Measurements from ENCODE around the gene RAMP1. TPM values are rescaled to one million over a fixed set of nuclear protein-coding genes. Genes with fewer than 3 reads are reported as not detected.
"Not testable (repeated sequence)": the region's sequence is repeated elsewhere in the genome, so short reads cannot be mapped to it uniquely, and the experiment has no call there.

The RAMP1 gene
- not detected for polyA plus RNA-seq

DNA sequence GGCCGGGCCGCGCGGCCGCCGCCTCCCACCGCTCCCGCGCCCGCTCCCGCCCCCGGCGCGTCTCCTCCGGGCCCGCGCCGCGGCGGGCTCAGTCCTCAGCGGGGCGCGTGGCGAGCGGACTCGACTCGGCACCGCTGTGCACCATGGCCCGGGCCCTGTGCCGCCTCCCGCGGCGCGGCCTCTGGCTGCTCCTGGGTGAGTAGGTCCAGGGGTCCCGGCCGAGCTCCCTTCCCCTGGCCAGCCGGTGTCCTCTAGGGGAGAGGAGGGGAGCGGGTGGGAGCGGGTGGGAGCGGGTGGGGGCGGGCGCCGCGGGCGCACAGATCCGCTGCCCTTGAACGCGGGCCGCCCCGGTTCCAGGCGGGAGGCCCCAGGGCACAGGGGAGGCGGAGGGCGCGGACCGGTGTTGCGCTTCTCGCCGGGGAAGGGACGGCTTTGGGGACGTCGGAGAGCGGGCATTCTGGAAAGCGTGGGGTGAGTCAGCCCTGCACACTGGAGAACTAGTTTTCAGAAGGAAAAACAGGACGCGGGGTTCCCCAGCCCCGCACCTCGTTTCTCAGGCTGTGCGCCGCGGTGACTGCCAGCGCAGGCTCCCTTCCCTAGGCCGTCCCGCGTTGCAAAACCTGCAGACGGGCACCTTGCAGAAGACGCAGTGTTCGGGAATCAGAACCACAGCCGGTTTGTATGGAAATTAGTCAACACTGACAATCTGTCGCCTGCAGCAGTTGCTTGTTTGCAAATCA is at the start of gene RAMP1:
TSS of gene RAMP1 (plus strand) at position 91 of the 740 bp plus-strand sequence. CDS start at position 144, 53 bp downstream.
- Mint-ChIP-seq H3K9me3 (no peaks in the 10 kb centered on the region), H3K36me3 (peaks cover 2% of the 10 kb centered on the region), H3K4me1 (peaks cover 0 to 2% (median 1%) of the 10 kb centered on the region in 3 donors), H3K4me3 (peak within 1 kb of the TSS in 2 of 4 donors; percentile 17 to 81), H3K27ac (peak within 1 kb of the TSS in 1 of 3 donors; percentile 20), H3K27me3 (peaks cover 36% of the 10 kb centered on the region)

DNA sequence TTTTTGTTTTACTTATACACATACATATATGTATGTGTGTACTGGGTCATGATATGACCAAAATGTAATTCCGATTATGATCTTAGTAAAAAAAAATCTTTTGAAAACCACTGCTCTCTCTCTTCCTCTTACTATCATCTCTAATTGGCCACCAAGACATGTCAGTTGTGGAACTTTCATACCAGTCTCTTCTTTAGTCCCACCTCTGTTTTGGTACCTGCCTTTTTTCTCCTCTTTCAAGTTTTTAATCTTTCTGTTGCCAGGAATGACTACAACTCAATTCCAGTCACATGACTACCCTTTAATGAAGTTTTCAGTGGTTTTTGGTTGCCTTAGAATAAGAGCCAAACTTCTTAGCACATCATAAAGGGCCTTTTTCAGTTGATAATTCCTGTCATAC is 43.8 kb upstream of the RAMP1 start:
- Mint-ChIP-seq H3K4me3 (no peak overlapping the region), H3K27ac (no peak overlapping the region), H3K4me1 (peaks cover 0 to 9% (median 7%) of the 10 kb centered on the region in 3 donors), H3K9me3 (peaks cover 0 to 2% (median 0%) of the 10 kb centered on the region in 3 donors), H3K36me3 (no peaks in the 10 kb centered on the region), H3K27me3 (peaks cover 1% of the 10 kb centered on the region)

DNA sequence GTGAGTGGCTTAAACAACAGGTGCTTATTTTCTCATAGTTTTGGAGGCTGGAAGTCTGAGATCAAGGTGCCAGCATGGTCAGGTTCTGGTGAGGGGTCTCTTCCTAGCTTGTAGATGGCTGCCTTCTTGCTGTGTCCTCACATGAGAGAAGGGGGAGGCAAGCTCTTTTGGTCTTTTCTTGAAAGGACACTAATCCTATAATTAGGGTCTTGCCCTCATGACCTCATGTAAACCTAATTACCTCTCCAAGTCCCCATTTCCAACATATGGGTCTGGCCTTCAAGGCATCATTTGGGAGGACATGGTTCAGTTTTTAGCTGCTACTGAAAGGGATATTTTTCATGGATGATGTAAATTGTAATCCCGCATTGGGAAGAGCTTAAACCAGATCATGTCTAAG is 42.9 kb upstream of the RAMP1 start:
- no peaks in the 10 kb centered on the region for H3K36me3 Mint-ChIP-seq
- H3K4me1 Mint-ChIP-seq: peaks cover 0 to 9% (median 7%) of the 10 kb centered on the region in 3 donors
- H3K9me3 Mint-ChIP-seq: peaks cover 0 to 2% (median 0%) of the 10 kb centered on the region in 3 donors
- no peak overlapping the region for H3K4me3 Mint-ChIP-seq
- peaks cover 1% of the 10 kb centered on the region for H3K27me3 Mint-ChIP-seq
- no peak overlapping the region for H3K27ac Mint-ChIP-seq

DNA sequence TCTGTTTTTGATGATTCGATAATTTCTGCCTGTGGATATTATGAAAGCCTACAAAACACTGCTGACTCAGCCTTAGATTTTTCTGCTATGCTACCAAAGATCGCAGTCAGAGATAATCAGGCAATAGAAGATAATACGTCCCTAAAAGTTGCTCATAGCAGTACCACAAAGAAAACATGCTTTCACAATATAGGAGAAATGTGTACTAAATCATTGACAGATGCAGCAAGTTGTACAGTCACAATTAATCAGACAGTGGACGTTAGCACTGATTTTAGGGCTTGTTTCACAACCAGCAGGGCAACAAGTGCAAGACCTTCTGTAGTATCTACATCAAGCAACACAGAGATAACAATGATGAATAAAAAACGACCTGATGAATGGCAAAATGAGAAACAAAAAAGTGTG is 41.4 kb upstream of the RAMP1 start:
- Mint-ChIP-seq H3K4me3 (no peak overlapping the region), H3K4me1 (peaks cover 0 to 9% (median 7%) of the 10 kb centered on the region in 3 donors), H3K9me3 (no peaks in the 10 kb centered on the region), H3K36me3 (no peaks in the 10 kb centered on the region), H3K27ac (no peak overlapping the region), H3K27me3 (peaks cover 1% of the 10 kb centered on the region)

GRCh38 chr2:237819231-237819630 is 40.2 kb upstream of the RAMP1 start:
- no peak overlapping the region for H3K4me3 Mint-ChIP-seq

DNA sequence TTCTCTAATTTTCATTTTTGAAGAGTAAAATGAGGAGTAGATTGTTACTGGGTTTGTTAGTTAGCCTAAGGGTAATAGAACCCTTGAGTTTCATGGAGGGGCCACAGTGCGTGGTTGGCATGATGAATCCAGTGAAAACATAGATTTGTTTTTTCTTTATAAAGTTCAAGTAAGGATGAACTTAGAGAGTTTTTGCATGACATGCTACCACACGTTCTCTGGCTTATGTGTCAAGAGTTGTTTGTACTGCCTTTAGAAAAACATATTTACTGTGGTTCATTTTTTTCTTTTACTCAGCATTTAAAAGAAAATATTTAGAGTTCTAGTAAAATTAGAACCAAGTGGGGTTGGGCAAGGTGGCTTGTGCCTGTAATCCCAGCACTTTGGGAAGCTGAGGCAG is 39.0 kb upstream of the RAMP1 start:
- no peaks in the 10 kb centered on the region for H3K9me3 Mint-ChIP-seq
- H3K4me3 Mint-ChIP-seq: no peak overlapping the region
- H3K36me3 Mint-ChIP-seq: no peaks in the 10 kb centered on the region
- H3K4me1 Mint-ChIP-seq: peaks cover 0 to 9% (median 7%) of the 10 kb centered on the region in 3 donors
- no peak overlapping the region for H3K27ac Mint-ChIP-seq
- H3K27me3 Mint-ChIP-seq: no peaks in the 10 kb centered on the region

More at GRCh38 chr2:237819231-237819630, 40.2 kb upstream of the RAMP1 start:
- Mint-ChIP-seq H3K9me3 (no peaks in the 10 kb centered on the region), H3K36me3 (no peaks in the 10 kb centered on the region), H3K27ac (peak overlapping the region in 1 of 3 donors; percentile 6), H3K4me1 (peaks cover 0 to 9% (median 7%) of the 10 kb centered on the region in 3 donors), H3K27me3 (no peaks in the 10 kb centered on the region)

GRCh38 chr2:237823544-237823943 is 35.9 kb upstream of the RAMP1 start:
- no peak overlapping the region for H3K4me3 Mint-ChIP-seq
- H3K4me1 Mint-ChIP-seq: peaks cover 0 to 9% (median 5%) of the 10 kb centered on the region in 3 donors
- no peaks in the 10 kb centered on the region for H3K36me3 Mint-ChIP-seq
- H3K27ac Mint-ChIP-seq: no peak overlapping the region
- H3K27me3 Mint-ChIP-seq: no peaks in the 10 kb centered on the region
- H3K9me3 Mint-ChIP-seq: no peaks in the 10 kb centered on the region

GRCh38 chr2:237824085-237824484 is 35.3 kb upstream of the RAMP1 start:
- no peaks in the 10 kb centered on the region for H3K36me3 Mint-ChIP-seq
- H3K4me3 Mint-ChIP-seq: no peak overlapping the region
- no peaks in the 10 kb centered on the region for H3K9me3 Mint-ChIP-seq
- peaks cover 0 to 7% (median 5%) of the 10 kb centered on the region in 3 donors for H3K4me1 Mint-ChIP-seq
- no peaks in the 10 kb centered on the region for H3K27me3 Mint-ChIP-seq
- no peak overlapping the region for H3K27ac Mint-ChIP-seq

- Mint-ChIP-seq H3K27ac (no peak overlapping the region), H3K4me3 (no peak overlapping the region), H3K27me3 (no peaks in the 10 kb centered on the region), H3K4me1 (no peaks in the 10 kb centered on the region), H3K9me3 (no peaks in the 10 kb centered on the region), H3K36me3 (peaks cover 4% of the 10 kb centered on the region)
These were observed 31.9 kb upstream of the RAMP1 start for GRCh38 chr2:237827421-237827987.

GRCh38 chr2:237830522-237830921 is 28.9 kb upstream of the RAMP1 start:
- H3K36me3 Mint-ChIP-seq: peaks cover 6% of the 10 kb centered on the region
- H3K9me3 Mint-ChIP-seq: no peaks in the 10 kb centered on the region
- no peak overlapping the region for H3K27ac Mint-ChIP-seq
- H3K4me3 Mint-ChIP-seq: no peak overlapping the region
- H3K27me3 Mint-ChIP-seq: no peaks in the 10 kb centered on the region
- no peaks in the 10 kb centered on the region for H3K4me1 Mint-ChIP-seq

DNA sequence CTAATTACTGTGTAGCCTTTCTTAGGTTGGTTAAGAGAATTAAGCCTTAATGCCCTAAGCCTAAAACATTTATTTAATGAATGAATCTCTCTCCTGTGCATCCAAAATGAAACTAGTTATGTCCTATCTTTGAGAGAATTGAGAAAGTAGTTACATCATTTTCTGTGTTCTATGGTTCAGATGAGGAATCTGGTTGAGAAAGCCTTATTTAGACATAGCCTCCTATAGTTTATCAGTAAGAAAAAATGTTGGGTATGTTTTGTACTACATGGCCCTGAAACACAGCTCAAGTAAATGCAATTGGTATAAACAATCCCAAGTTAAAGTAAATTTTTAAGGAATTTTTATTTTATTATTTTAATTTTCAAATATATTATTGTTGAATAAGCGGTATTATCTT is 25.9 kb upstream of the RAMP1 start:
- Mint-ChIP-seq H3K9me3 (no peaks in the 10 kb centered on the region), H3K27me3 (no peaks in the 10 kb centered on the region), H3K27ac (no peak overlapping the region), H3K4me1 (no peaks in the 10 kb centered on the region), H3K4me3 (no peak overlapping the region), H3K36me3 (peaks cover 10% of the 10 kb centered on the region)

DNA sequence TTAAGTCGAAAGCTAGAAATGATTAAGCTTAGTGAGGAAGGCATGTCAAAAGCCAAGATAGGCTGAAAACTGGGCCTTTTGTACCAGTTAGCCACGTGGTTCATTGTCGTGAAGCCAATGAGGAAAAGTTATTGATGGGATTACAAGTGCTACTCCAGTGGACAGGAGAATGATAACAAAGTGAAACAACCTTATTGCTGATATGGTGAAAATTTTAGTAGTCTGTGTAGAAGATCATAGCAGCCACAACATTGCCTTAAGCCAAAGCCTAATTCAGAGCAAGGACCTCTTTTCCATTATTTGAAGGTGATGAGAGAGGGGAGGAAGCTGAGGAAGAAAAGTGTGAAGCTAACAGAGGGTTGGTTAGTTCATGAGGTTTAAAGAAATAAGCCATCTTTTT is 24.1 kb upstream of the RAMP1 start:
- H3K9me3 Mint-ChIP-seq: no peaks in the 10 kb centered on the region
- no peaks in the 10 kb centered on the region for H3K4me1 Mint-ChIP-seq
- H3K27ac Mint-ChIP-seq: no peak overlapping the region
- no peaks in the 10 kb centered on the region for H3K27me3 Mint-ChIP-seq
- peaks cover 8% of the 10 kb centered on the region for H3K36me3 Mint-ChIP-seq
- no peak overlapping the region for H3K4me3 Mint-ChIP-seq

- Mint-ChIP-seq H3K4me3 (no peak overlapping the region), H3K27ac (no peak overlapping the region), H3K4me1 (no peaks in the 10 kb centered on the region), H3K9me3 (peaks cover 5 to 8% (median 7%) of the 10 kb centered on the region in 3 donors), H3K27me3 (no peaks in the 10 kb centered on the region), H3K36me3 (peaks cover 4% of the 10 kb centered on the region)
These were observed 18.4 kb upstream of the RAMP1 start for GRCh38 chr2:237841051-237841450.

DNA sequence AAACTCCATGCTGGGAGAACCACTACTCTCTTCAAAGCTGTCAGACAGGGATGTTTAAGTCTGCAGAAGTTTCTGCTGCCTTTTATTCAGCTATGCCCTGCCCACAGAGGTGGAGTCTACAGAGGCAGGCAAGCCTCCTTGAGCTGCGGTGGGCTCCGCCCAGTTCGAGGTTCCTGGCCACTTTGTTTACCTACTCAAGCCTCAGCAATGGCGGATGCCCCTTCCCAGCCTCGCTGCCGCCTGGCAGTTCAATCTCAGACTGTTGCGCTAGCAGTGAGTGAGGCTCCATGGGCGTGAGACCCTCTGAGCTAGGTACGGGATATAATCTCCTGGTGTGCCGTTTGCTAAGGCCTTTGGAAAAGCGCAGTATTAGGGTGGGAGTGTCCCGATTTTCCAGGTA is 10.5 kb upstream of the RAMP1 start:
- not testable (repeated sequence) for H3K27ac Mint-ChIP-seq, H3K27me3 Mint-ChIP-seq, H3K4me3 Mint-ChIP-seq

GRCh38 chr2:237854295-237854694 is 5.1 kb upstream of the RAMP1 start:
- Mint-ChIP-seq H3K4me1 (no peaks in the 10 kb centered on the region), H3K27ac (no peak overlapping the region), H3K27me3 (peaks cover 16% of the 10 kb centered on the region)

More for the DNA sequence above, 10.5 kb upstream of the RAMP1 start:
- H3K36me3 Mint-ChIP-seq, H3K9me3 Mint-ChIP-seq, H3K4me1 Mint-ChIP-seq: not testable (repeated sequence)

DNA sequence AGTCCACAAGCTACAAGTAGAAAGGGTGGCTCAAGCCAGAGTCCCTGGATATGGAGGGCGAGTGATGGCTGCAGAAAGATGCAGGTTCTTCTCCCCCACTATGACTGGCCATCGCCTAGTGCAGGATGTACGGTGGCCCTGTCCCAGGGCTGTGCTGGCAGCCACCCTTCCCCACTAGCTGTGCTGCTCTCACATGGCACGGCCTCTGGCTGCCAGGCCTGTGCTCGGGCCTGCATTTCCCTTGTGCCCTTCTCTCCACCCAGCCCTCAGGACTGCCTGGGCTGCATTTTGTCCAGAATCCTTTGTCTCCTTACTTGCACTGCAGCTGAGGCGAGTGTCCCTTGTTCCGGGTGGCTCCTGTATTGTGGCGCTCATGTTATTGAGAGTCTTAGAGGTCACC is 1.6 kb upstream of the RAMP1 start:
- H3K27me3 Mint-ChIP-seq: peaks cover 32% of the 10 kb centered on the region
- peak overlapping the region in 1 of 3 donors; percentile 44 for H3K27ac Mint-ChIP-seq
- H3K36me3 Mint-ChIP-seq: no peaks in the 10 kb centered on the region
- no peaks in the 10 kb centered on the region for H3K9me3 Mint-ChIP-seq
- peaks cover 0 to 2% (median 0%) of the 10 kb centered on the region in 3 donors for H3K4me1 Mint-ChIP-seq
- H3K4me3 Mint-ChIP-seq: no peak overlapping the region

More at GRCh38 chr2:237854295-237854694, 5.1 kb upstream of the RAMP1 start:
- H3K9me3 Mint-ChIP-seq: no peaks in the 10 kb centered on the region
- no peaks in the 10 kb centered on the region for H3K36me3 Mint-ChIP-seq
- no peak overlapping the region for H3K4me3 Mint-ChIP-seq
